SK-N-MC (cell line): ENCODE measurements around the gene PNPLA1.

Experiments
- EZH2 ChIP-seq: fragments of 200-600 bp; sonication (generic); IDR thresholded peaks from one replicate; pipeline ENCODE4 v1.6.1; 2017; ENCODE audit warnings: antibody characterized with exemption
- POLR2AphosphoS5 ChIP-seq: IDR thresholded peaks from 2 replicates; pipeline ENCODE4 v1.6.1; 2012; ENCODE audit warnings: mild to moderate bottlenecking, low read depth, low read length, borderline replicate concordance

GRCh38 chr6:36336208-36336710, 66.4 kb downstream of the PNPLA1 start:
- no peak for TF ChIP-seq POLR2AphosphoS5
- TF ChIP-seq EZH2, result no peak
